ENCODE data around the gene S100P.
"Not testable (repeated sequence)": the region's sequence is repeated elsewhere in the genome, so short reads cannot be mapped to it uniquely, and the experiment has no call there.

Gene S100P

GRCh38 chr4:6693231-6694176 is at the start of gene S100P:
Gene S100P, plus strand, starts transcription at chr4:6693878. Its CDS starts 55 bp downstream, at chr4:6693933.
- DNase-seq: peak in 1 of 3 donors; percentile 22

- DNase-seq: no peak
Measured at GRCh38 chr4:6644792-6645530, 48.7 kb upstream of the S100P start.

DNA sequence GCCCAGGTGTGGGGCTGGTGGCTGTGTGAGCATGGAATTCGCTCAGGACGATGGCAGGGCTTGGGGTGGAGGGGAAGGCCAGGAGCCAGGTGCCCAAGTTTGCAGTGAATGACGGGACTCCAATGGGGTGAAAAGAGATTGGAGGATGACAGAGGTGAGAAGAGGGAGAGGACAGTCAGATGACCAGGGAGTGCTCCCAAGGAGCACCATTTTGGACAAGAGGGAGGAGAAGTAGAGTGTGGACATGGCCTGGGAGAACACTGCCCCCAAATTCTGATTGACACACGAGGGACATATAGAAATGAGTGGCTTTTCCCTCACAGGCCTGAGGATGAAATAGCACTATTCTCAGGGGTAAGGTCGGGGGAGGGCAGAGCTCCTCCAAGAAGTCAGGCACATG is 46.5 kb upstream of the S100P start:
- no peak for DNase-seq

DNA sequence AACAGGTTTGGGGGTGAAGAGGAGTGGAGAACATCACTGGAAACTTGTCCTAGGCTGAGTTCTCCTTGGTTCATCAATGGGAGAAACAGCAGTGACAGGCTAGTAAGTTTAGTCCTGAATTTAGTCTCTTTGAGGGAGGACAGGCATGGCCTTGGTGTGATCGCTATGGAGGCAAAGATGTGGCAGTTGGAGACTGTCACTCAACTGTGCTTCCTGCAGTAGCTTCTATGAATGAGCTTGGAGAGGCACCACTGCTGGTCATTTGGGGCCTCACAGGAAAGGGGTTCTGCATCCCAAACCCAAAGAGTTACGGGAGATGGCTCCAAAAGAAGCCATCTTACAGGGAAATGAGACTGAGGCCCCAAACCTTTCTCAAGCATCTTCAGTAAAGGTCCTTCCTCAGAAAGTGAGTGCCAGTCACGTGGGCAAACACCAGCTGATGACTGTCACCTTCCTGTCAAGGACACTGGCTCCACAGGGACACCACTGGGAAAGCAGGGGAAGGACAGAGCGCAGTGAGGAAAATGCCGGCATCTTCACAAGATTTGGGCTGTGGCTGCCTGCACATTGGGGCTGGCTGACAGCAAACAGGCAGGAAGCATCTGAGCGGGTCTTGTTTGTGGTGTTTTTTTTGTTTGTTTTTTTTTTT is 46.0 kb upstream of the S100P start:
- DNase-seq: no peak

- DNase-seq: no peak
Measured at GRCh38 chr4:6649216-6649615, 44.5 kb upstream of the S100P start.

- DNase-seq: not testable (repeated sequence)
Measured at GRCh38 chr4:6654211-6654610, 39.5 kb upstream of the S100P start.

- not testable (repeated sequence) for DNase-seq
Measured at GRCh38 chr4:6655291-6655690, 38.4 kb upstream of the S100P start.

DNA sequence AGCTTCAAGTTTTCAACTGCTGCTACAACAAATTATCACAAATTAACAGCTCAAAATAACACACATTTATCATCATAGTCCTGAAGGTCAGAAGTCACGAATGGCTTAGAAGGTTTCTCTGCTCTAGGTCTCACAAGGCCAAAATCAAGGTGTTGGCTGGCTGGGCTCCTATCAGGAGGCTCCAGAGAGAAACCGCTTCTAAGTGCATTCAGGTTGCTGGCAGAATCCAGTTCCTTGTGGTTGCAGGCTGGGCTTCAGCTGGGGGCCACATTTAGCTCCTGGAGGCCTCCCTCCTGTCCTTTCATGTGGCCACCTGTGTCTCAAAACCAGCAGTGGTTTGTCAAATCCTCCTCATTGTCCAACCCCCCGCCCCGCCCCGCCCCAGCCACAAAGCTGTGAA is 37.8 kb upstream of the S100P start:
- no peak for DNase-seq

- DNase-seq: no peak
Measured at GRCh38 chr4:6657242-6658208, 36.2 kb upstream of the S100P start.

DNA sequence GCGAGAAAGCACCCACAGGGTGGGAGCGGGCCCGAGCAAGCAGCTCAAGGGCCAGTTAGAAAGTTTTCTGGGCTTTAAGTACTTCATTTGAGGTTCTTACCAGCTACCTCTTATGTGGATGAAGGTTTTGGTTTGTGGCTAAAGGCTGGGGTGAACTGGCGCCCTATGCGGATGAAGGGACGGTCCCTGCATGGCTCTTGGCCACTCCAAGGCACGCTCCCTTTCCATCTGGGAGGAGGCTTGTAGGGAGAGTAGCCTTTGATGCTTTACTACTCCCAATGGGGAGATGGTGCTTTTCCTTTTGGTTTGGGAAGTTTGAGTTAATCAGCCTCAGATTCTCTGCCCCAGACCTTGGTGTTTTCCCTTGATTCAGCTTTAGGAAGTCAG is 35.5 kb upstream of the S100P start:
- DNase-seq: peak in 1 of 3 donors; percentile 11

DNA sequence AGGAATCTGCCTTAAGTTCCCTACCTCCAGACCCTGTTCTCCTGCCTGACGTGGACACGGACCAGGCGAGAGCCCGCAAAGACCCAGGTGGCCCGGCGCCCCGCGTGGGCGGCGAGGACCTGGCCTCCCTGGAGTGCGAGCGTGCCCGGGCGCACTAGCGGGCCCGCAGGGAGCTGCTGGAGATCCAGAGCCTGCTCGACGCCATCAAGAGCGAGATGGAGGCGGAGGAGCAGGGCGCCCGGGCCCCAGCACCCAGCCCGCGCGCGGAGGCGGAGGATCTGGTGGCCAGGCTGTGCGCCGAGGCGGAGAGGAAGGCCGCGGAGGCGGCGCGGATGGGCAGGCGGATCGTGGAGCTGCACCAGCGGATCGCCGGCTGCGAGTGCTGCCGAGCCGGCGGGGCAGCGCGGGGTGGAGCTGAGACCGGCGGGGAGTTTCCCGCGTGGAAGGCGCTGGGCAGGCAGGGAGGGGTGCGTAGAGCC is 35.0 kb upstream of the S100P start:
- DNase-seq: peak; percentile 51 to 76 (median 70)

GRCh38 chr4:6659897-6660296 is 33.8 kb upstream of the S100P start:
- DNase-seq: no peak

DNA sequence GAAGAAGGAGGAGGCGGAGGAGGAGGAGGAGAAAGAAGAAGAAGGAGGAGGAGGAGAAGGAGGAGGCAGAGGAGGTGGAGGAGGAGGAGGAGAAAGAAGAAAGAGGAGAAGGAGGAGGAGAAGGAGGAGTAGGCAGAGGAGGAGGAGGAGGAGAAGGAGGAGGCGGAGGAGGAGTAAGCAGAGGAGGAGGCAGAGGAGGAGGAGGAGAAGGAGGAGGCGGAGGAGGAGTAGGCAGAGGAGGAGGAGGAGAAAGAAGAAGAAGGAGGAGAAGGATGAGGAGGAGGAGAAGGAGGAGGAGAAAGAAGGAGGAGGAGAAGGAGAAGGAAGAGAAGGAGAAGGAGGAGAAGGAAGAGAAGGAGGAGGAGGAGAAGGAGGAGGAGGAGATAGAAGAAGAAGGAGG is 33.2 kb upstream of the S100P start:
- no peak for DNase-seq

DNA sequence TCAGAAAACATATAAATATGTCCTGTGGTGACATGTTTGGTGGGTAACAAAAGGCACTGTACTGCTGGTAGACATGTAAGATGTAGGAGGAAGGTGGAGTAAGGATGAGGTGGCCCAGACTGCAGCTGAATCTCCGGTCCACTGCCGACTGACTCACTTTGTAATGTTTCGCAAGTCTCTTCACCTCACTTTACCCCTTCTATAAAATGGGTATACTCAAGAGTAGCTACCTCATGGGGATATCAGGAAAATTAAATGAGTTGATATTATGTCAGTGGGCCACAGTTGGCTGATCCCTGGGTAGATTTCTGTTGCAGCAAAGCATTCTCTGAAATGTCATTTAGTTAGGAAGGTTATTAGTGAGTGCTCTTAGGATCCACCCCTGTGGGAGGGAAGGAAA is 31.1 kb upstream of the S100P start:
- no peak for DNase-seq

DNA sequence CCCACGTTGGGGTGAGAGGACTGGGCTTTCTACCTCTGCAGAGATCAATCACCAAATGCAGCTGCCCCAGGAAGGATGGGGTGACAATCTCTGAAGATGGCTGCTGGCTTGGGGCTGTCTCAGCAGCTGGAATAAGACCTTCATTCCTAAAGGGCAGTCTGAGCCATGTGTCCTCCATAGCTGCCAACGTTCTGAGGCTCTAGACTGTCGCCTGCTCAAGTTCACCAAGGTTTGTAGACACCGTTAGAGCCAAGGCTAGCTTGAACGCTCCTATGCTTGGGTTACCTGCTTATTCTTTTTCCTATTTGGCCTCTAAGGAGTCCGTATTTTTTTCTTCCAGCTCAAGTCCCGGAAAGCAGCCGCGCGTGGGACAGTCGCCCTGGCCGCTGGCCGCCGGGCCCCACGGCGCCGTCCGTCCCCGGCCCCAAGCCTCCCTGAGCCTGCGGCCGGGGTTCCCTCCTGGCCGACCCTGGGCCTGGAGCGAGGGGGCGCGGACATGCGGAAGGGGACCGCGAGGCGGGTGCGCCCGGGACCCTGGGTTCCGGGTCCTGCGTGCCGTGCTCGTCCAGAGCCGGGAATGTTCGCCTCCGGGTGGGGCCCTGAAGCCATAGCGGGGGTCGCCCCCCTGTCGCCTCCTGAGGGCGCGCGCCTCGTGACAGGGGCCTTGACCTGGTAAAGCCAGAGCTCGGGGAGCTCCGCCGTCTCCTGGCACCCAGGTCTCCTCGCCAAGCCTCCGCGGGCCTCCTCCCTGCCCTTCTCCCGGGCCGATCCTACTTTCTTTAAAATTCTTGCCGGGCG is 29.9 kb upstream of the S100P start:
- no peak for DNase-seq

- no peak for DNase-seq
Measured at GRCh38 chr4:6665320-6665654, 28.4 kb upstream of the S100P start.

DNA sequence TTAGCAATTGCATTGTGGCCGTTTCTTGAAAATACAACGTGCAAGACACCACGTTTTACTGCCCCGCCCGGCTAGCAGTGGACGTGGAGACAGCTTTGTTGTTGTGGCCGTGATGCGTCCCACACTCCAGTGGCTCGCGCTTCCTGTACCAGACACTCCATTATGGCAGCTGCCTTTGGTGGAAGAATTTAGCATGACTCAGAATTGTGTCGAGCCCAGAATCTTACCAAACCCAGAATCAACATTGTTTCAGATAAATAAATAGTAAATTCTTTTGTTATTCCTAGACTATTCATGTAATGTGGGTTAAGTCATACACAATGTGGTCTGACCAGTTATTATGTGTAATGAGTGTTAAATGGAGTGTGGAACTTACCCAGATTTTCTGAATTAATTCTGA is 25.3 kb upstream of the S100P start:
- DNase-seq: no peak

GRCh38 chr4:6671648-6672047 is 22.0 kb upstream of the S100P start:
- DNase-seq: no peak

GRCh38 chr4:6672131-6672530 is 21.5 kb upstream of the S100P start:
- DNase-seq: no peak

- DNase-seq: not testable (repeated sequence)
Measured at GRCh38 chr4:6672541-6673190, 21.0 kb upstream of the S100P start.

DNA sequence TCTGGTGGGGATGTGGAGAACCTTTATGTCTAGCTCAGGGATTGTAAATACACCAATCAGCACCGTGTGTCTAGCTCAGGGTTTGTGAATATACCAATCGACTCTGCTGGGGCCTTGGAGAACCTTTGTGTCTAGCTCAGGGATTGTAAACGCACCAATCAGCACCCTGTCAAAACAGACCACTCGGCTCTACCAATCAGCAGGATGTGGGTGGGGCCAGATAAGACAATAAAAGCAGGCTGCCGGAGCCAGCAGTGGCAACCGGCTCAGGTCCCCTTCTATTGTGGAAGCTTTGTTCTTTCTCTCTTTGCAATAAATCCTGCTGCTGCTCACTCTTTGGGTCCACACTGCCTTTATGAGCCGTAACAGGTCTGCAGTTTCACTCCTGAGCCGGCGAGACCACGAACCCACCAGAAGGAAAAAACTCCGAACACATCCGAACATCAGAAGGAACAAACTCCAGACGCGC is 20.5 kb upstream of the S100P start:
- DNase-seq: not testable (repeated sequence)
